Heart left ventricle (tissue), 16 donors: Measurements from ENCODE around the gene GADD45B. TPM values are rescaled to one million over a fixed set of nuclear protein-coding genes. Genes with fewer than 3 reads are reported as not detected.

Source experiments
- ATAC-seq, 4 donors: fragments of 200-7000 bp; cut with Tn5 transposase; one replicate each; pipeline ENCODE4 v1.9.1; 2020 to 2022; ENCODE audit warnings: moderate library complexity in 4 of 4, mild to moderate bottlenecking in 3 of 4, moderate number of reproducible peaks in 1 of 4
- DNase-seq, 5 donors: peaks; one replicate each; pipeline ENCODE4 v3.0.0-alpha.2; 2020
- H3K27ac ChIP-seq, 12 donors: fragments of 200-600 bp; sonication (generic) in 4 of 12; one replicate each; pipeline versions ENCODE4 v1.5.0 to v1.8.0; 2016 to 2022; ENCODE audit warnings: mild to moderate bottlenecking in 2 of 12
- H3K27me3 ChIP-seq, 9 donors: fragments of 200-600 bp; sonication (generic) in 2 of 9; one replicate each; pipeline versions ENCODE4 v1.5.1 to v1.8.0; 2016 to 2022; ENCODE audit warnings: mild to moderate bottlenecking in 3 of 9
- H3K36me3 ChIP-seq, 9 donors: fragments of 200-600 bp; sonication (generic) in 2 of 9; one replicate each; pipeline versions ENCODE4 v1.5.0 to v1.8.0; 2018 to 2022; ENCODE audit warnings: mild to moderate bottlenecking in 2 of 9
- H3K4me1 ChIP-seq, 12 donors: fragments of 200-600 bp; sonication (generic) in 4 of 12; one replicate each; pipeline versions ENCODE4 v1.5.0 to v1.8.0; 2016 to 2022; ENCODE audit warnings: mild to moderate bottlenecking in 3 of 12
- H3K4me3 ChIP-seq, 12 donors: fragments of 200-600 bp; sonication (generic) in 4 of 12; one replicate each; pipeline versions ENCODE4 v1.5.0 to v1.8.0; 2017 to 2022; ENCODE audit warnings: mild to moderate bottlenecking in 9 of 12, moderate library complexity in 4 of 12
- H3K9me3 ChIP-seq, 12 donors: fragments of 200-600 bp; sonication (generic) in 4 of 12; one replicate each; pipeline versions ENCODE4 v1.5.0 to v1.8.0; 2016 to 2022; ENCODE audit warnings: mild to moderate bottlenecking in 1 of 12
- POLR2A ChIP-seq, 2 donors: fragments of 450-650 bp; IDR thresholded peaks; one replicate each; pipeline ENCODE4 v1.6.1; 2017; ENCODE audit warnings: antibody characterized with exemption in 2 of 2, mild to moderate bottlenecking in 2 of 2, moderate library complexity in 2 of 2
- WGBS, 4 donors: extraction: QIAGEN DNeasy Blood & Tissue Kit in 2 of 4; methylation state at CpG; one replicate each; pipeline versions ENCODE4 v1.1.5 to v1.1.7; 2013 to 2018; 5-methylcytosine and 5-hydroxymethylcytosine counted together
- intact Hi-C, 10 donors: fragments of 100-400 bp; cut with DNase I; formaldehyde crosslinking; loops; one replicate each; pipeline versions ENCODE4 v1.11.1 to v1.14.2; 2022
- polyA plus RNA-seq, 2 donors: library from polyadenylated mRNA; stranded (reverse); fragments of 200-250 nt; gene quantifications; one replicate each; pipeline ENCODE4 v1.2.3, GENCODE V29; 2013
- total RNA-seq, 9 donors: library from RNA; depleted of rRNA in 2 of 9; stranded (reverse); fragments of >200 nt in 2 of 9; fragmentation: NEBNext Ultra II Directional in 3 of 9; extraction: Animal tissue kit (Norgen Biotek cat#: 25700) in 3 of 9; gene quantifications; one replicate each; pipeline versions ENCODE4 v1.1.0 to v1.2.4, GENCODE V29; 2016 to 2023
- TF ChIP-seq, protein P1 (sequence below), 12 donors: fragments of 200-600 bp; sonication (generic) in 4 of 12; IDR thresholded peaks; one replicate each; pipeline versions ENCODE4 v1.5.0 to v1.8.0; 2018 to 2022; ENCODE audit warnings: antibody characterized with exemption in 12 of 12, mild to moderate bottlenecking in 5 of 12
- donor health status: ischemic (EF 13 %, LVEDD 7.1; RV severe dilation, severe dysfunction).
- donor health status: healthy with polysubstance abuse.
- donor health status: DM: no; HTN: yes; CAD: no.
- donor health status: DM: no; HTN: no; CAD: no.
- donor health status: ischemic (EF 25% LVEDD 6.9; RV normal size, moderate dysfunction).
- donor health status: ischemic (EF 25% LVEDD 5.7; RV mildly dilated, moderate dysfunction).
- donor health status: healthy.
- donor health status: DM: yes; HTN: yes; CAD: no.
- donor health status: ischemic (EF 35%, LVEDD 5.7; RV mildly dilated, moderate dysfunction).
- donor health status: nonischemic (EF 11% LVEDD 7.7; RV severe dilation, severe dysfunction).
- donor health status: DM: yes; HTN: yes; CAD: no.
- donor health status: PGD.
- donor health status: ischemic (EF 29% LVEDD 5.4; RV normal size, mild dysfunction).
- donor health status: nonischemic (EF 23%, LVEDD 6.1; RV moderate dilation, normal function).

GADD45B gene
- total and polyA plus RNA-seq, 11 donors, result 20.3 to 155 (median 47.3) TPM

DNA sequence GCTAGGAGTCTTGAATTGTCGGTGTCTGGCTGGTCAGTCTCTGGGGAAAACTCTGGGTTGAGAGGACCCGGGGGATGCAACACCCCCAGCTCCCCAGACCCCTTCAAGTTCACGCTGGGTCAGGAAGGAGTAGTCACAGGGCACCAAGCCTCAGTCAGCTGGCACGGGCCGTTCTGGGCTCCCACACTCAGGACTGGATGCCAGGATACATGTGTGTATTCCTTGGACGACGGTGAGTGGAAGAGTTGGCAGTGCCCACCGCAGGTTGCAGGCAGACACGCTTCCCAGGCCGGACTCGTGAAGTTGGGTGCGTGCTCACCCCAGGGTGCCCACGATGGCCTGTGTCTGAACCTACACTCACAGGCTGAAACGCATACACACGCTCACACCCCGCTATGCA is 5.5 kb downstream of the GADD45B start:
- Histone ChIP-seq H3K27ac (no peak overlapping the region), H3K36me3 (peaks cover 0 to 14% (median 0%) of the 10 kb centered on the region in 9 donors), H3K27me3 (no peaks in the 10 kb centered on the region), H3K9me3 (peaks cover 0 to 21% (median 10%) of the 10 kb centered on the region in 12 donors), H3K4me3 (no peak overlapping the region), H3K4me1 (peaks cover 0 to 27% (median 16%) of the 10 kb centered on the region in 12 donors)
- 92 to 95% (median 95%) methylated on average over 11 to 16 of the region's 16 CpGs for WGBS, 4 donors
- DNase-seq (no peak), ATAC-seq (no peak)
- no peak for TF ChIP-seq POLR2A (IDR thresholded peaks at IDR 0.05)
- TF ChIP-seq, protein P1, sequence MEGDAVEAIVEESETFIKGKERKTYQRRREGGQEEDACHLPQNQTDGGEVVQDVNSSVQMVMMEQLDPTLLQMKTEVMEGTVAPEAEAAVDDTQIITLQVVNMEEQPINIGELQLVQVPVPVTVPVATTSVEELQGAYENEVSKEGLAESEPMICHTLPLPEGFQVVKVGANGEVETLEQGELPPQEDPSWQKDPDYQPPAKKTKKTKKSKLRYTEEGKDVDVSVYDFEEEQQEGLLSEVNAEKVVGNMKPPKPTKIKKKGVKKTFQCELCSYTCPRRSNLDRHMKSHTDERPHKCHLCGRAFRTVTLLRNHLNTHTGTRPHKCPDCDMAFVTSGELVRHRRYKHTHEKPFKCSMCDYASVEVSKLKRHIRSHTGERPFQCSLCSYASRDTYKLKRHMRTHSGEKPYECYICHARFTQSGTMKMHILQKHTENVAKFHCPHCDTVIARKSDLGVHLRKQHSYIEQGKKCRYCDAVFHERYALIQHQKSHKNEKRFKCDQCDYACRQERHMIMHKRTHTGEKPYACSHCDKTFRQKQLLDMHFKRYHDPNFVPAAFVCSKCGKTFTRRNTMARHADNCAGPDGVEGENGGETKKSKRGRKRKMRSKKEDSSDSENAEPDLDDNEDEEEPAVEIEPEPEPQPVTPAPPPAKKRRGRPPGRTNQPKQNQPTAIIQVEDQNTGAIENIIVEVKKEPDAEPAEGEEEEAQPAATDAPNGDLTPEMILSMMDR (IDR thresholded peaks at IDR 0.05), result no peak
- intact Hi-C loops, result no loop called here

DNA sequence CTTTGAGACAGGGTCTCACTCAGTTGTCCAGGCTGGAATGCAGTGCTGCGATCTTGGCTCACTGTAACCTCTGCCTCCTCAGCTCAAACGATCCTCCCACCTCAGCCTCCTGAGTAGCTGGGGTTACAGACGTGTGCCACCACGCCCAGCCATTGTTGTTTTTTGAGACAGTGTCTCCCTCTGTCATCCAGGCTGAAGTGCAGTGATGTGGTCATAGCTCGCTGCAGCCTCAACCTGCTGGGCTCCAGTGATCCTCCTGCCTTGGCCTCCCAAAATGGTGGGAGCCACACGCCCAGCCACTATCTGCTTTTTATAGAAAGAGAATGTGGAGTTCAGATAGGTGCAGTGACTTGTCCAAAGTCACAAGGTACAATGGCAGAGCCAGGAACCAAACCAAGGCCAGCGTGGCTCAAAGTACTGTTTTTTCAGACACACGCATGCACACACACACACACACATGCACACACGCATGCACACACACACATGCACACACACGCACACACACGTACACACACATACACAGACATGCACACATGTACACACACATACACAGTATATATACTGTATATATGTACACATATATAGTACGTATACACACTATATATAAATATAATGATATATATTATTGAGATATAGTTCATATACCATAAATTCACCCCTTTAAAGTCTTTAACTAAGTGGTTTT is 6.6 kb downstream of the GADD45B start:
- H3K4me3 ChIP-seq, result no peak overlapping the region
- no peak for ATAC-seq
- WGBS, 4 donors, result 70 to 86% (median 79%) methylated on average over 12 of the region's 12 CpGs
- intact Hi-C loops, result no loop called here
- TF ChIP-seq, protein P1 (IDR thresholded peaks at IDR 0.05), result no peak
- TF ChIP-seq POLR2A (IDR thresholded peaks at IDR 0.05), result no peak
- no peak overlapping the region for H3K27ac ChIP-seq
- H3K4me1 ChIP-seq, result peaks cover 0 to 21% (median 16%) of the 10 kb centered on the region in 12 donors
- no peaks in the 10 kb centered on the region for H3K27me3 ChIP-seq
- DNase-seq, result no peak
- peaks cover 0 to 8% (median 0%) of the 10 kb centered on the region in 9 donors for H3K36me3 ChIP-seq
- H3K9me3 ChIP-seq, result peaks cover 0 to 21% (median 10%) of the 10 kb centered on the region in 12 donors

DNA sequence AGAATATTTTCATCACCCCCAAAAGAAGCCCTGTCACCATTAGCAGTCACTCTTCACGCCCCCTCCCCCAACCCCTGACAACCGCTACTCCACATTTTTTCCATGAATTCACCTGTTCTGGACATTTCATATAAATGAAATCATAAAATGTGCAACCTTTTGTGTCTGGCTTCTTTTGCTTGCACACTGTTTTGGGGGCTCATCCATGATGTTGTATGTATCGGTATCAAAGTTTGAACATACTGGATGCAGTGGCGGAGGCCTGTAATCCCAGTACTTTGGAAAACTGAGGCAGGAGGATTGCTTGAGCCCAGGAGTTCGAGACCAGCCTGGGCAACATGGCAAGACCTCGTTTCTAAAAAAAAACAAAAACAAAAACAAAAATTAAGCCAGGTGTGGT is 7.2 kb downstream of the GADD45B start:
- 85 to 89% (median 86%) methylated on average over 6 of the region's 6 CpGs for WGBS, 4 donors

DNA sequence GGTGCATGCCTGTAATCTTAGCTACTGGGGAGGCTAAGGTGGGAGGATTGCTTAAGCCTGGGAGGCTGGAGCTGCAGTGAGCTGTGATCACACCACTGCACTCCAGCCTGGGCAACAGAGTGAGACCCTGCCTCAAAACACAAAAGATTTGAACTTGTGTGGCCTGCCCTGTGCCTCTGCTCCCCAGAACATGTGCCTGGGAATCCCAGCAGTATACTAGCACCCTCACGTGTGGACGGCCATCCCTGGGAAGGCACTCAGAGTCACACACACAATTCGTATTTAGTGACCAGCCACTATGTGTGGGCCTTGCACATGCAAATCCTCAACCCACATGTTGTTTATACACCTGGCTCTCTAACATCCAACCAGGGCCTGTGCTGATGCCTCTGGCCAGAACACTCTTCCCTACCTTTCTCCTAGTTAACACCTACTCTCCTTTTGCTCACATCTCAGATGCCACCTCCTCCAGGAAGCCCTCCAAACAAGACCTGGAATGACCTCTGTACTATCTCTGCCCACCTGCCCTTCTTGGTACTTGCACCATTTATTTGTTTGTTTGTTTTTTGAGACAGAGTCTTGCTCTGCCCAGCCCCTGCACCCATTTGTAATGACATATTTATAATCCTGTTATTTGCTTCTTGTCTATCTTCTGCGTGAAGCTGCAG is 7.7 kb downstream of the GADD45B start:
- ATAC-seq, result no peak
- TF ChIP-seq POLR2A (IDR thresholded peaks at IDR 0.05), result no peak
- peaks cover 0 to 21% (median 10%) of the 10 kb centered on the region in 12 donors for H3K9me3 ChIP-seq
- DNase-seq, result no peak
- no peak overlapping the region for H3K27ac ChIP-seq
- 85 to 91% (median 87%) methylated on average over 4 of the region's 4 CpGs for WGBS, 4 donors
- H3K27me3 ChIP-seq, result peaks cover 0 to 5% (median 0%) of the 10 kb centered on the region in 9 donors
- H3K4me1 ChIP-seq, result peaks cover under 1 to 21% (median 15%) of the 10 kb centered on the region in 12 donors
- no peaks in the 10 kb centered on the region for H3K36me3 ChIP-seq
- intact Hi-C loops, result no loop called here
- H3K4me3 ChIP-seq, result no peak overlapping the region

More for the DNA sequence above, 7.2 kb downstream of the GADD45B start:
- ATAC-seq, result no peak
- Histone ChIP-seq H3K27me3 (peaks cover 0 to under 1% (median 0%) of the 10 kb centered on the region in 9 donors), H3K27ac (no peak overlapping the region), H3K4me1 (peaks cover 0 to 20% (median 15%) of the 10 kb centered on the region in 12 donors), H3K4me3 (no peak overlapping the region), H3K9me3 (peaks cover 0 to 21% (median 10%) of the 10 kb centered on the region in 12 donors), H3K36me3 (peaks cover 0 to 2% (median 0%) of the 10 kb centered on the region in 9 donors)
- no peak for DNase-seq
- intact Hi-C loops, result no loop called here
- no peak for TF ChIP-seq POLR2A (IDR thresholded peaks at IDR 0.05)
